ENCODE data around the gene NKPD1. TPM values are rescaled to one million over a fixed set of nuclear protein-coding genes. Genes with fewer than 3 reads are reported as not detected.

Gene NKPD1
- total and polyA plus RNA-seq, 2 experiments from 2014 or later = 0.24 to 1.3 TPM

DNA sequence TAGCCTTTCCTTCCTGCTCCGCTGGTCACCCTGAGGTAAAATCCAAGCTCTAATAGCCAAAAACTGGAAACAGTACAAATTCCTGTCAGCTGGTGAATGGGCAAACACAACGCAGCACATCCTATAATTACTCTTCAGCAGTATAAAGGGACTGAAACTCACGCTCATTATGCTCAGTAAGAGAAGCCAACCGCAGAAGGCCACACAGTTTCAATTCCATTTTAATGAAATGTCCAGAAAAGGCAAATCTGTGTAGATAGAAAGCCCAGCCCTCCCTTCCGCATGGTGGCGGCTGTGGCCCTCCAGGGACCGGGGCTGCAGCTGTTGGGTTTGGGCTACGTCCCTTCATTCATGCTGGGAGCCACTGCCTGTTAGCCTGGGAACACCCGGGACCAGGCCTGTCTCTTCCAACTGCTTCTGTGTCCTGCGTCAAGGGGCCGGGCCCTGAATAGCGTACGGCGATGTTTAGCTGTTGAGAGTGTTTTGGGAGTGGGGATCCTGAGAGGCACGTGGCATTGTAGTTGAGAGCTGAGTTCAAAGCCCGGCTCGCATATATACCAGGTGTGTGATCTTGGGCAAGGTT is 23.5 kb downstream of the NKPD1 start:
- H3K4me3 Mint-ChIP-seq = no peak overlapping the region; the same call in 2 of the 3 replicates
- Histone ChIP-seq H3K4me3 (no peak overlapping the region), H4K20me1 (replicated peaks; ENCODE audit: insufficient read depth) (no peaks in the 10 kb centered on the region; the same call in 1 of the 2 replicates), H3K36me3 (ENCODE audit: insufficient read depth) (no peaks in the 10 kb centered on the region), H3F3A (replicated peaks; ENCODE audit: low read depth) (no peaks in the 10 kb centered on the region), H3K4me2 (no peak overlapping the region), H2AFZ (no peak overlapping the region), H3K27me3 (ENCODE audit: insufficient read depth) (no peaks in the 10 kb centered on the region), H3K9me2 (ENCODE audit: insufficient read depth) (no peaks in the 10 kb centered on the region), H3K4me1 (ENCODE audit: insufficient read depth) (peaks cover 15% of the 10 kb centered on the region; the same call in 1 of the 2 replicates), H3K27ac (ENCODE audit: low read depth) (peak overlapping the region; percentile 66; the same call in 1 of the 2 replicates), H3K79me2 (replicated peaks; ENCODE audit: insufficient read depth) (peaks cover 51% of the 10 kb centered on the region)
- H3K9me3 Mint-ChIP-seq = no peaks in the 10 kb centered on the region
- peaks cover 5% of the 10 kb centered on the region; the same call in 2 of the 3 replicates for H3K36me3 Mint-ChIP-seq (ENCODE audit: low read depth)
- peak; percentile 19; the same call in 2 of the 3 replicates for ATAC-seq
- peaks cover 32% of the 10 kb centered on the region for H3K4me1 Mint-ChIP-seq
- peaks cover 12% of the 10 kb centered on the region for H3K27me3 Mint-ChIP-seq (ENCODE audit: insufficient read depth, low read depth, poor library complexity)
- peak overlapping the region; percentile 65 for H3K27ac Mint-ChIP-seq
- no peak for DNase-seq (ENCODE audit: low spot score)
- TF ChIP-seq EZH2 (IDR thresholded peaks at IDR 0.05; ENCODE audit: low read depth, unreplicated experiment) (no peak), JUNB (IDR thresholded peaks at IDR 0.05; ENCODE audit: unreplicated experiment) (no peak), EZH2phosphoT487 (IDR thresholded peaks at IDR 0.05; ENCODE audit: unreplicated experiment) (no peak), NANOG (IDR thresholded peaks at IDR 0.05; ENCODE audit: borderline replicate concordance) (no peak), ETS1 (IDR thresholded peaks at IDR 0.05) (no peak), ZNF114 (CRISPR knock-in tag; IDR thresholded peaks at IDR 0.05) (no peak), ZNF331 (CRISPR knock-in tag; IDR thresholded peaks at IDR 0.05; ENCODE audit: low read depth) (no peak), REST (IDR thresholded peaks at IDR 0.05; ENCODE audit: unreplicated experiment) (no peak)
- TF ChIP-seq, protein P1, sequence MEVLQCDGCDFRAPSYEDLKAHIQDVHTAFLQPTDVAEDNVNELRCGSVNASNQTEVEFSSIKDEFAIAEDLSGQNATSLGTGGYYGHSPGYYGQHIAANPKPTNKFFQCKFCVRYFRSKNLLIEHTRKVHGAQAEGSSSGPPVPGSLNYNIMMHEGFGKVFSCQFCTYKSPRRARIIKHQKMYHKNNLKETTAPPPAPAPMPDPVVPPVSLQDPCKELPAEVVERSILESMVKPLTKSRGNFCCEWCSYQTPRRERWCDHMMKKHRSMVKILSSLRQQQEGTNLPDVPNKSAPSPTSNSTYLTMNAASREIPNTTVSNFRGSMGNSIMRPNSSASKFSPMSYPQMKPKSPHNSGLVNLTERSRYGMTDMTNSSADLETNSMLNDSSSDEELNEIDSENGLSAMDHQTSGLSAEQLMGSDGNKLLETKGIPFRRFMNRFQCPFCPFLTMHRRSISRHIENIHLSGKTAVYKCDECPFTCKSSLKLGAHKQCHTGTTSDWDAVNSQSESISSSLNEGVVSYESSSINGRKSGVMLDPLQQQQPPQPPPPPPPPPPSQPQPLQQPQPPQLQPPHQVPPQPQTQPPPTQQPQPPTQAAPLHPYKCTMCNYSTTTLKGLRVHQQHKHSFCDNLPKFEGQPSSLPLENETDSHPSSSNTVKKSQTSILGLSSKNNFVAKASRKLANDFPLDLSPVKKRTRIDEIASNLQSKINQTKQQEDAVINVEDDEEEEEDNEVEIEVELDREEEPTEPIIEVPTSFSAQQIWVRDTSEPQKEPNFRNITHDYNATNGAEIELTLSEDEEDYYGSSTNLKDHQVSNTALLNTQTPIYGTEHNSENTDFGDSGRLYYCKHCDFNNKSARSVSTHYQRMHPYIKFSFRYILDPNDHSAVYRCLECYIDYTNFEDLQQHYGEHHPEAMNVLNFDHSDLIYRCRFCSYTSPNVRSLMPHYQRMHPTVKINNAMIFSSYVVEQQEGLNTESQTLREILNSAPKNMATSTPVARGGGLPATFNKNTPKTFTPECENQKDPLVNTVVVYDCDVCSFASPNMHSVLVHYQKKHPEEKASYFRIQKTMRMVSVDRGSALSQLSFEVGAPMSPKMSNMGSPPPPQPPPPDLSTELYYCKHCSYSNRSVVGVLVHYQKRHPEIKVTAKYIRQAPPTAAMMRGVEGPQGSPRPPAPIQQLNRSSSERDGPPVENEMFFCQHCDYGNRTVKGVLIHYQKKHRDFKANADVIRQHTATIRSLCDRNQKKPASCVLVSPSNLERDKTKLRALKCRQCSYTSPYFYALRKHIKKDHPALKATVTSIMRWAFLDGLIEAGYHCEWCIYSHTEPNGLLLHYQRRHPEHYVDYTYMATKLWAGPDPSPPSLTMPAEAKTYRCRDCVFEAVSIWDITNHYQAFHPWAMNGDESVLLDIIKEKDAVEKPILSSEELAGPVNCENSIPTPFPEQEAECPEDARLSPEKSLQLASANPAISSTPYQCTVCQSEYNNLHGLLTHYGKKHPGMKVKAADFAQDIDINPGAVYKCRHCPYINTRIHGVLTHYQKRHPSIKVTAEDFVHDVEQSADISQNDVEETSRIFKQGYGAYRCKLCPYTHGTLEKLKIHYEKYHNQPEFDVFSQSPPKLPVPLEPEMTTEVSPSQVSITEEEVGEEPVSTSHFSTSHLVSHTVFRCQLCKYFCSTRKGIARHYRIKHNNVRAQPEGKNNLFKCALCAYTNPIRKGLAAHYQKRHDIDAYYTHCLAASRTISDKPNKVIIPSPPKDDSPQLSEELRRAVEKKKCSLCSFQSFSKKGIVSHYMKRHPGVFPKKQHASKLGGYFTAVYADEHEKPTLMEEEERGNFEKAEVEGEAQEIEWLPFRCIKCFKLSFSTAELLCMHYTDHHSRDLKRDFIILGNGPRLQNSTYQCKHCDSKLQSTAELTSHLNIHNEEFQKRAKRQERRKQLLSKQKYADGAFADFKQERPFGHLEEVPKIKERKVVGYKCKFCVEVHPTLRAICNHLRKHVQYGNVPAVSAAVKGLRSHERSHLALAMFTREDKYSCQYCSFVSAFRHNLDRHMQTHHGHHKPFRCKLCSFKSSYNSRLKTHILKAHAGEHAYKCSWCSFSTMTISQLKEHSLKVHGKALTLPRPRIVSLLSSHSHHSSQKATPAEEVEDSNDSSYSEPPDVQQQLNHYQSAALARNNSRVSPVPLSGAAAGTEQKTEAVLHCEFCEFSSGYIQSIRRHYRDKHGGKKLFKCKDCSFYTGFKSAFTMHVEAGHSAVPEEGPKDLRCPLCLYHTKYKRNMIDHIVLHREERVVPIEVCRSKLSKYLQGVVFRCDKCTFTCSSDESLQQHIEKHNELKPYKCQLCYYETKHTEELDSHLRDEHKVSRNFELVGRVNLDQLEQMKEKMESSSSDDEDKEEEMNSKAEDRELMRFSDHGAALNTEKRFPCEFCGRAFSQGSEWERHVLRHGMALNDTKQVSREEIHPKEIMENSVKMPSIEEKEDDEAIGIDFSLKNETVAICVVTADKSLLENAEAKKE (CRISPR knock-in tag; IDR thresholded peaks at IDR 0.05) = no peak
- TF ChIP-seq, protein P2, sequence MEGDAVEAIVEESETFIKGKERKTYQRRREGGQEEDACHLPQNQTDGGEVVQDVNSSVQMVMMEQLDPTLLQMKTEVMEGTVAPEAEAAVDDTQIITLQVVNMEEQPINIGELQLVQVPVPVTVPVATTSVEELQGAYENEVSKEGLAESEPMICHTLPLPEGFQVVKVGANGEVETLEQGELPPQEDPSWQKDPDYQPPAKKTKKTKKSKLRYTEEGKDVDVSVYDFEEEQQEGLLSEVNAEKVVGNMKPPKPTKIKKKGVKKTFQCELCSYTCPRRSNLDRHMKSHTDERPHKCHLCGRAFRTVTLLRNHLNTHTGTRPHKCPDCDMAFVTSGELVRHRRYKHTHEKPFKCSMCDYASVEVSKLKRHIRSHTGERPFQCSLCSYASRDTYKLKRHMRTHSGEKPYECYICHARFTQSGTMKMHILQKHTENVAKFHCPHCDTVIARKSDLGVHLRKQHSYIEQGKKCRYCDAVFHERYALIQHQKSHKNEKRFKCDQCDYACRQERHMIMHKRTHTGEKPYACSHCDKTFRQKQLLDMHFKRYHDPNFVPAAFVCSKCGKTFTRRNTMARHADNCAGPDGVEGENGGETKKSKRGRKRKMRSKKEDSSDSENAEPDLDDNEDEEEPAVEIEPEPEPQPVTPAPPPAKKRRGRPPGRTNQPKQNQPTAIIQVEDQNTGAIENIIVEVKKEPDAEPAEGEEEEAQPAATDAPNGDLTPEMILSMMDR (conservative IDR thresholded peaks at IDR 0.05; ENCODE audit: low read depth in 2 of 2) = no peak
